Activated CD4-positive, alpha-beta T cell treated with anti-CD3 and anti-CD28 coated beads, Interleukin-2, amount 50 U/mL, for 1 hour (primary cell): ENCODE measurements around the gene FOXA2.
"Not testable (repeated sequence)": the region's sequence is repeated elsewhere in the genome, so short reads cannot be mapped to it uniquely, and the experiment has no call there.

Source experiments
- DNase-seq: peaks from one replicate; pipeline ENCODE4 v3.0.0-alpha.2; 2020

Gene FOXA2

GRCh38 chr20:22567944-22568871 is 16.2 kb downstream of the FOXA2 start:
- DNase-seq = no peak

GRCh38 chr20:22566876-22567658 is 17.3 kb downstream of the FOXA2 start:
- DNase-seq = no peak

GRCh38 chr20:22563062-22563965 is 21.1 kb downstream of the FOXA2 start:
- no peak for DNase-seq

- no peak for DNase-seq
Measured at GRCh38 chr20:22562620-22563019, 21.8 kb downstream of the FOXA2 start.

GRCh38 chr20:22561965-22562577 is 22.3 kb downstream of the FOXA2 start:
- no peak for DNase-seq

- DNase-seq = no peak
Measured at GRCh38 chr20:22560817-22561216, 23.6 kb downstream of the FOXA2 start.

GRCh38 chr20:22559711-22560318 is 24.6 kb downstream of the FOXA2 start:
- no peak for DNase-seq

- DNase-seq = no peak
Measured at GRCh38 chr20:22557403-22558276, 26.7 kb downstream of the FOXA2 start.

GRCh38 chr20:22556565-22557056 is 27.8 kb downstream of the FOXA2 start:
- DNase-seq = no peak

- no peak for DNase-seq
Measured at GRCh38 chr20:22555791-22556564, 28.4 kb downstream of the FOXA2 start.

GRCh38 chr20:22554391-22554790 is 30.0 kb downstream of the FOXA2 start:
- no peak for DNase-seq

- not testable (repeated sequence) for DNase-seq
Measured at GRCh38 chr20:22550514-22550913, 33.9 kb downstream of the FOXA2 start.

GRCh38 chr20:22548040-22548439 is 36.3 kb downstream of the FOXA2 start:
- no peak for DNase-seq

GRCh38 chr20:22546344-22546743 is 38.0 kb downstream of the FOXA2 start:
- no peak for DNase-seq

- DNase-seq = no peak
Measured at GRCh38 chr20:22545045-22545444, 39.3 kb downstream of the FOXA2 start.

GRCh38 chr20:22544462-22544861 is 39.9 kb downstream of the FOXA2 start:
- DNase-seq = no peak

GRCh38 chr20:22542427-22542826 is 41.9 kb downstream of the FOXA2 start:
- DNase-seq = no peak

- DNase-seq = no peak
Measured at GRCh38 chr20:22540832-22541231, 43.5 kb downstream of the FOXA2 start.

GRCh38 chr20:22536956-22537756 is 47.2 kb downstream of the FOXA2 start:
- DNase-seq = no peak
